Vagina (tissue), 2 donors: Measurements from ENCODE around the gene YAE1.

Experiments used
- POLR2A ChIP-seq, 2 donors: fragments of 450-650 bp; IDR thresholded peaks; one replicate each; pipeline ENCODE4 v1.6.1; 2017; ENCODE audit warnings: antibody characterized with exemption in 2 of 2, mild to moderate bottlenecking in 2 of 2, moderate library complexity in 2 of 2
- TF ChIP-seq, protein P1 (sequence below), 3 experiments: fragments of 450-650 bp in 2 of 3; fragments of 200-600 bp in 1 of 3; sonication (generic) in 1 of 3; IDR thresholded peaks; one replicate each; pipeline ENCODE4 v1.5.1; 2017 to 2019; ENCODE audit warnings: antibody characterized with exemption in 3 of 3, mild to moderate bottlenecking in 2 of 3, moderate library complexity in 2 of 3

DNA sequence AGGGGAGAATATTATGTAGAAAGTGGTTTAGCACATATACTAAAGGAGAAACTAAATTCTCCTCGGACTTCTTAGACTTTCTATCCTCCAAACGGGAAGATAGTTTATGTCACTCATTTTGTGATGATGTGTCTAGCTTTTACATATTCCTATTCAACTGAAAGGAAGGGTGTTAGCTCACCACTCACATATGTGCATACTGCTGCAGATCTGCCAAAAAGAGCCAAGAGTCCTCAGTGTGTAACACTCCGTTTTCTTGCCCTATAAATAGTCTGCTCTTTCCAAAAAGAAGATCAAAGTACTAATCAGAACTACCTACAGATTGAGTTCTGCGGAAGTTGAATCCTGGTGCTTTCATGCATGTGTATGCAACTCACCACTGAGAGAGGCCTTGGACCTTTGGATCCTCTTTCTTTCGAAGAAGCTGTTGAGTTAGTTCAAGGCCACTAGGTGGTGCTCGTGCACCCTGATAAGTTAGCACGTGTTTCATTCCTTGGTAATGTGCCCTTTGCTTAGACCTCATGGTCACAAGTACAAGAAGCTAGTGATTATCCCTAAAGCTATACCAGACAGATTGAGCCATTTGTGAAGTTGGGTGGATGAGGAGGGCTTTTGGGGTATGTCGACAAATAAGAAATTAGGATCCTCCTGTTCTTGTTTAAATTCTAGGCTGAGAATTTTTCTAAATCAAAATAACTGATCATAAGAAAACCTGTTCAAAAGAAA is 14.1 kb downstream of the YAE1 start:
- TF ChIP-seq, protein P1, sequence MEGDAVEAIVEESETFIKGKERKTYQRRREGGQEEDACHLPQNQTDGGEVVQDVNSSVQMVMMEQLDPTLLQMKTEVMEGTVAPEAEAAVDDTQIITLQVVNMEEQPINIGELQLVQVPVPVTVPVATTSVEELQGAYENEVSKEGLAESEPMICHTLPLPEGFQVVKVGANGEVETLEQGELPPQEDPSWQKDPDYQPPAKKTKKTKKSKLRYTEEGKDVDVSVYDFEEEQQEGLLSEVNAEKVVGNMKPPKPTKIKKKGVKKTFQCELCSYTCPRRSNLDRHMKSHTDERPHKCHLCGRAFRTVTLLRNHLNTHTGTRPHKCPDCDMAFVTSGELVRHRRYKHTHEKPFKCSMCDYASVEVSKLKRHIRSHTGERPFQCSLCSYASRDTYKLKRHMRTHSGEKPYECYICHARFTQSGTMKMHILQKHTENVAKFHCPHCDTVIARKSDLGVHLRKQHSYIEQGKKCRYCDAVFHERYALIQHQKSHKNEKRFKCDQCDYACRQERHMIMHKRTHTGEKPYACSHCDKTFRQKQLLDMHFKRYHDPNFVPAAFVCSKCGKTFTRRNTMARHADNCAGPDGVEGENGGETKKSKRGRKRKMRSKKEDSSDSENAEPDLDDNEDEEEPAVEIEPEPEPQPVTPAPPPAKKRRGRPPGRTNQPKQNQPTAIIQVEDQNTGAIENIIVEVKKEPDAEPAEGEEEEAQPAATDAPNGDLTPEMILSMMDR (IDR thresholded peaks at IDR 0.05), result peak; percentile 75 to 88 (median 86)
- no peak for TF ChIP-seq POLR2A (IDR thresholded peaks at IDR 0.05)
